Stimulated activated CD4-positive, alpha-beta T cell treated with anti-CD3 and anti-CD28 coated beads, Interleukin-4, amount 100 ng/mL, for 48 hours (primary cell): ENCODE results near the gene KDM8.

Experiments used
- DNase-seq, 2 donors: peaks; one replicate each; pipeline ENCODE4 v3.0.0-alpha.2; 2020; ENCODE audit warnings: low read depth in 2 of 2

KDM8 gene

GRCh38 chr16:27203507-27204311, at the start of gene KDM8:
TSS of gene KDM8 (plus strand) at chr16:27203526. CDS start at chr16:27210124, 6,598 bp downstream.
- DNase-seq, result peak; percentile 95 to 99

- peak; percentile 58 to 83 for DNase-seq
These were observed 48.4 kb upstream of the KDM8 start for GRCh38 chr16:27154705-27155521.

GRCh38 chr16:27156579-27156978, 46.7 kb upstream of the KDM8 start:
- DNase-seq, result no peak

GRCh38 chr16:27161398-27161797, 41.9 kb upstream of the KDM8 start:
- DNase-seq, result no peak

- DNase-seq, result no peak
These were observed 39.0 kb upstream of the KDM8 start for GRCh38 chr16:27164352-27164751.

- no peak for DNase-seq
These were observed 37.8 kb upstream of the KDM8 start for GRCh38 chr16:27165576-27165975.

- DNase-seq, result no peak
These were observed 34.5 kb upstream of the KDM8 start for GRCh38 chr16:27168790-27169189.

GRCh38 chr16:27169511-27170071, 33.7 kb upstream of the KDM8 start:
- DNase-seq, result peak; percentile 54 to 67

- no peak for DNase-seq
These were observed 31.7 kb upstream of the KDM8 start for GRCh38 chr16:27171584-27171983.

- peak in 1 of 2 donors; percentile 32 for DNase-seq
These were observed 29.3 kb upstream of the KDM8 start for GRCh38 chr16:27174007-27174406.

- DNase-seq, result no peak
These were observed 28.5 kb upstream of the KDM8 start for GRCh38 chr16:27174798-27175197.

GRCh38 chr16:27175888-27176287, 27.4 kb upstream of the KDM8 start:
- DNase-seq, result no peak

GRCh38 chr16:27177031-27177774, 26.1 kb upstream of the KDM8 start:
- no peak for DNase-seq

- peak; percentile 82 to 88 for DNase-seq
These were observed 23.7 kb upstream of the KDM8 start for GRCh38 chr16:27179500-27180072.

GRCh38 chr16:27181019-27181790, 22.1 kb upstream of the KDM8 start:
- no peak for DNase-seq

GRCh38 chr16:27182906-27183405, 20.4 kb upstream of the KDM8 start:
- no peak for DNase-seq

GRCh38 chr16:27185776-27186130, 17.6 kb upstream of the KDM8 start:
- no peak for DNase-seq

GRCh38 chr16:27188633-27189032, 14.7 kb upstream of the KDM8 start:
- no peak for DNase-seq

GRCh38 chr16:27189335-27189972, 13.9 kb upstream of the KDM8 start:
- DNase-seq, result no peak

GRCh38 chr16:27190316-27190871, 12.9 kb upstream of the KDM8 start:
- no peak for DNase-seq
